Panc1 (cell line): ENCODE data around the gene CPHXL2. TPM values are rescaled to one million over a fixed set of nuclear protein-coding genes. Genes with fewer than 3 reads are reported as not detected.

Experiments
- ATAC-seq: fragments of 200-7000 bp; cut with Tn5 transposase; 2 replicates; pipeline ENCODE4 v1.9.1; 2020; ENCODE audit warnings: mild to moderate bottlenecking, moderate library complexity
- BruUV-seq: library from RNA; stranded (reverse); fragments of 400-500 nt; replicated peaks from 2 replicates; lab custom pipeline; 2021; lab: Mats Ljungman, UMichigan
- CTCF ChIA-PET: fragments of 300-600 bp; sonication (Branson Sonifier 250); formaldehyde crosslinking; loops from one replicate; lab custom pipeline; 2022; ENCODE audit warnings: antibody characterized with exemption; lab: Charles Lee
- POLR2A ChIA-PET: fragments of 300-600 bp; sonication (Branson Sonifier 250); formaldehyde crosslinking; loops from one replicate; lab custom pipeline; 2022; ENCODE audit warnings: antibody characterized with exemption; lab: Charles Lee
- DNase-seq: peaks from one replicate; pipeline ENCODE4 v3.0.0-alpha.2; 2010; ENCODE audit warnings: low read depth, low spot score
- H3K27ac ChIP-seq: 2 replicates; pipeline ENCODE4 v1.5.1; 2011; ENCODE audit warnings: mild to moderate bottlenecking, low read length, inconsistent platforms
- H3K27me3 ChIP-seq: fragments of 200-500 bp; sonication (Bioruptor generic); 2 replicates; pipeline ENCODE4 v1.6.0; 2014; ENCODE audit warnings: low read length, inconsistent platforms; ENCODE audit not compliant: control insufficient read depth, insufficient read depth
- H3K36me3 ChIP-seq: fragments of 200-500 bp; sonication (Bioruptor generic); 2 replicates; pipeline ENCODE4 v1.5.1; 2014; ENCODE audit warnings: inconsistent platforms, mild to moderate bottlenecking, low read length, moderate library complexity; ENCODE audit not compliant: control insufficient read depth, insufficient read depth
- H3K4me1 ChIP-seq: 2 replicates; pipeline ENCODE4 v1.5.1; 2011; ENCODE audit warnings: inconsistent platforms, mild to moderate bottlenecking, low read length, moderate library complexity; ENCODE audit not compliant: control insufficient read depth, insufficient read depth
- H3K4me3 ChIP-seq, 2 experiments: 2 replicates each; pipeline ENCODE4 v1.5.1; 2011 to 2012; ENCODE audit warnings: low read depth in 2 of 2, low read length in 2 of 2, mild to moderate bottlenecking in 2 of 2, inconsistent platforms in 1 of 2, moderate library complexity in 1 of 2
- H3K9me3 ChIP-seq: fragments of 200-500 bp; sonication (Bioruptor generic); 2 replicates; pipeline ENCODE4 v1.5.1; 2014; ENCODE audit warnings: low read depth, mild to moderate bottlenecking, inconsistent platforms, low read length, moderate library complexity; ENCODE audit not compliant: control insufficient read depth, insufficient read depth
- CTCF ChIP-seq: fragments of 450-650 bp; IDR thresholded peaks from 2 replicates; pipeline ENCODE4 v1.5.1; 2017; ENCODE audit warnings: mild to moderate bottlenecking
- POLR2AphosphoS5 ChIP-seq: IDR thresholded peaks from 2 replicates; pipeline ENCODE4 v1.6.1; 2012; ENCODE audit warnings: mild to moderate bottlenecking, low read depth, low read length, moderate library complexity
- REST ChIP-seq, 2 experiments: IDR thresholded peaks; 2 replicates each; pipeline ENCODE4 v1.6.1; 2011 to 2012; ENCODE audit warnings: low read depth in 2 of 2, control low read depth in 1 of 2, low read length in 1 of 2, mild to moderate bottlenecking in 1 of 2, moderate library complexity in 1 of 2; ENCODE audit not compliant: insufficient read depth in 1 of 2
- SIN3A ChIP-seq: IDR thresholded peaks from 2 replicates; pipeline ENCODE4 v1.6.1; 2012; ENCODE audit warnings: low read depth, mild to moderate bottlenecking, low read length, moderate library complexity, borderline replicate concordance; ENCODE audit not compliant: insufficient read depth
- TCF7L2 ChIP-seq: IDR thresholded peaks from 2 replicates; pipeline ENCODE4 v1.6.1; 2011; ENCODE audit warnings: mild to moderate bottlenecking, low read depth, low read length, inconsistent platforms
- in situ Hi-C: cut with HindIII; loops from 2 replicates; pipeline ENCODE4 v1.10.0; 2016; ENCODE audit warnings: low sequenced_read_pairs, low pct_unique_long_range_greater_than_20kb
- intact Hi-C: fragments of 100-400 bp; cut with micrococcal nuclease; formaldehyde crosslinking; loops from one replicate; pipeline ENCODE4 v1.10.0; 2022; ENCODE audit not compliant: unreplicated experiment
- total RNA-seq: library from RNA; stranded (reverse); gene quantifications from one replicate; pipeline ENCODE4 v1.2.1, GENCODE V29; 2021; ENCODE audit not compliant: unreplicated experiment

Gene CPHXL2
- total RNA-seq, 1 experiment from 2014 or later, result not detected

GRCh38 chr16:75647112-75647491 is 29.7 kb downstream of the CPHXL2 start:
- BruUV-seq, result TSS peak; percentile 85
- peak overlapping the region; percentile 97 for H3K27ac ChIP-seq
- ChIA-PET CTCF (no interaction called here), POLR2A (interaction anchor here (0.5 to 0.6 kb wide), 2 partner anchors 119 to 130 kb away, joined by 4 read pairs; no protein-coding TSS in a partner anchor)
- H3K27me3 ChIP-seq, result no peaks in the 10 kb centered on the region
- intact Hi-C loops (loop anchor here (10.0 kb wide), 1 partner anchor 118 kb away; no protein-coding TSS in a partner anchor), in situ Hi-C loops (no loop called here)
- no peaks in the 10 kb centered on the region for H3K9me3 ChIP-seq
- DNase-seq (no peak), ATAC-seq (peak; percentile 56)
- peak overlapping the region; percentile 96 to 98 for H3K4me3 ChIP-seq
- H3K36me3 ChIP-seq, result peaks cover 22% of the 10 kb centered on the region
- peaks cover 9% of the 10 kb centered on the region for H3K4me1 ChIP-seq
- TF ChIP-seq REST (IDR thresholded peaks at IDR 0.05; ENCODE audit: insufficient read depth in 1 of 2, low read depth in 2 of 2, low read length in 1 of 2) (no peak), POLR2AphosphoS5 (no peak), CTCF (no peak), TCF7L2 (no peak), SIN3A (no peak)

- Histone ChIP-seq H3K9me3 (no peaks in the 10 kb centered on the region), H3K27me3 (no peaks in the 10 kb centered on the region), H3K27ac (no peak overlapping the region), H3K36me3 (peaks cover 25% of the 10 kb centered on the region), H3K4me1 (no peaks in the 10 kb centered on the region), H3K4me3 (no peak overlapping the region)
- ChIA-PET CTCF (no interaction called here), POLR2A (interaction anchor here (0.6 kb wide), 1 partner anchor 63 kb away, joined by 13 read pairs; no protein-coding TSS in a partner anchor)
- in situ Hi-C loops, result no loop called here
- no TSS peak for BruUV-seq
- ATAC-seq (no peak), DNase-seq (no peak)
- TF ChIP-seq REST (IDR thresholded peaks at IDR 0.05; ENCODE audit: insufficient read depth in 1 of 2, low read depth in 2 of 2, low read length in 1 of 2) (no peak), POLR2AphosphoS5 (no peak), SIN3A (no peak), CTCF (no peak), TCF7L2 (no peak)
- intact Hi-C loops, result loop anchor here (10.0 kb wide), 1 partner anchor 120 kb away; no protein-coding TSS in a partner anchor
These were observed 32.4 kb downstream of the CPHXL2 start for GRCh38 chr16:75644240-75645012.
